SK-MEL-5 (cell line): ENCODE measurements around the gene SLC26A8. TPM values are rescaled to one million over a fixed set of nuclear protein-coding genes. Genes with fewer than 3 reads are reported as not detected.
"Not testable (repeated sequence)": the region's sequence is repeated elsewhere in the genome, so short reads cannot be mapped to it uniquely, and the experiment has no call there.

Experiments
- DNase-seq: peaks from one replicate; pipeline ENCODE4 v3.0.0-alpha.2; 2016; ENCODE audit warnings: low read depth, low spot score
- in situ Hi-C: cut with HindIII; loops from 2 replicates; pipeline ENCODE4 v1.10.0; 2016; ENCODE audit warnings: low sequenced_read_pairs, high pct_unique_total_duplicates, low pct_unique_long_range_greater_than_20kb
- total RNA-seq: library from RNA; depleted of rRNA; stranded (reverse); fragments of >200 nt; shearing (Covaris generic); gene quantifications from 2 replicates; pipeline ENCODE4 v1.2.3, GENCODE V29; 2014

Gene SLC26A8
- total RNA-seq, 1 experiment from 2014 or later, result not detected

- in situ Hi-C loops, result no loop called here
- peak; percentile 20 for DNase-seq
Measured at GRCh38 chr6:35972471-35973367, 51.7 kb downstream of the SLC26A8 start.

GRCh38 chr6:35970181-35970580, 54.3 kb downstream of the SLC26A8 start:
- in situ Hi-C loops, result no loop called here
- no peak for DNase-seq

GRCh38 chr6:35969646-35970045, 54.8 kb downstream of the SLC26A8 start:
- in situ Hi-C loops, result no loop called here
- no peak for DNase-seq

- no peak for DNase-seq
- in situ Hi-C loops, result no loop called here
Measured at GRCh38 chr6:35968821-35969220, 55.6 kb downstream of the SLC26A8 start.

GRCh38 chr6:35967076-35967774, 57.2 kb downstream of the SLC26A8 start:
- no peak for DNase-seq
- in situ Hi-C loops, result no loop called here

GRCh38 chr6:35962779-35963560, 61.5 kb downstream of the SLC26A8 start:
- DNase-seq, result no peak
- in situ Hi-C loops, result no loop called here

GRCh38 chr6:35960187-35960586, 64.3 kb downstream of the SLC26A8 start:
- no peak for DNase-seq
- in situ Hi-C loops, result no loop called here

- DNase-seq, result no peak
- in situ Hi-C loops, result no loop called here
Measured at GRCh38 chr6:35955970-35956369, 68.5 kb downstream of the SLC26A8 start.

GRCh38 chr6:35955521-35955920, 68.9 kb downstream of the SLC26A8 start:
- in situ Hi-C loops, result no loop called here
- DNase-seq, result no peak

GRCh38 chr6:35955071-35955470, 69.4 kb downstream of the SLC26A8 start:
- DNase-seq, result no peak
- in situ Hi-C loops, result no loop called here

GRCh38 chr6:35954333-35954732, 70.1 kb downstream of the SLC26A8 start:
- in situ Hi-C loops, result no loop called here
- DNase-seq, result no peak

GRCh38 chr6:35948725-35949124, 75.7 kb downstream of the SLC26A8 start:
- in situ Hi-C loops, result no loop called here
- peak; percentile 73 for DNase-seq

- in situ Hi-C loops, result no loop called here
- DNase-seq, result no peak
Measured at GRCh38 chr6:35945650-35946025, 78.8 kb downstream of the SLC26A8 start.

- in situ Hi-C loops, result no loop called here
Measured at GRCh38 chr6:35943390-35943789, 81.1 kb downstream of the SLC26A8 start.

GRCh38 chr6:35942355-35942754, 82.1 kb downstream of the SLC26A8 start:
- in situ Hi-C loops, result no loop called here
- no peak for DNase-seq

More at GRCh38 chr6:35943390-35943789, 81.1 kb downstream of the SLC26A8 start:
- DNase-seq, result no peak

- in situ Hi-C loops, DNase-seq: not testable (repeated sequence)
Measured at GRCh38 chr6:35941170-35941569, 83.3 kb downstream of the SLC26A8 start.

- in situ Hi-C loops, DNase-seq: not testable (repeated sequence)
Measured at GRCh38 chr6:35940014-35940413, 84.4 kb downstream of the SLC26A8 start.

GRCh38 chr6:35939259-35939658, 85.2 kb downstream of the SLC26A8 start:
- in situ Hi-C loops, DNase-seq: not testable (repeated sequence)
